CD14-positive monocyte (primary cell): Measurements from ENCODE around the gene TTC33. TPM values are rescaled to one million over a fixed set of nuclear protein-coding genes. Genes with fewer than 3 reads are reported as not detected.

ENCODE experiments used
- DNase-seq, 3 donors: peaks; one replicate each; pipeline ENCODE4 v3.0.0-alpha.2; 2011 to 2022
- H2AFZ ChIP-seq: 2 replicates; pipeline ENCODE4 v1.6.0; 2012; ENCODE audit warnings: mild to moderate bottlenecking, low read depth, low read length, inconsistent platforms; ENCODE audit not compliant: insufficient read depth, poor library complexity, severe bottlenecking
- H3K27ac ChIP-seq, 2 donors: 1 replicate in 1 of 2; 2 replicates in 1 of 2; pipeline ENCODE4 v1.5.1; 2012 to 2013; ENCODE audit warnings: low read length in 2 of 2, control low read depth in 1 of 2, inconsistent platforms in 1 of 2, low read depth in 1 of 2, mild to moderate bottlenecking in 1 of 2
- H3K27me3 ChIP-seq, 2 donors: one replicate each; pipeline versions ENCODE4 v1.6.0 to v1.6.1; 2011 to 2013; ENCODE audit warnings: low read length in 2 of 2; ENCODE audit not compliant: control insufficient read depth in 2 of 2, insufficient read depth in 2 of 2
- H3K36me3 ChIP-seq, 2 donors: replicated peaks in 1 of 2; 1 replicate in 1 of 2; 2 replicates in 1 of 2; pipeline versions ENCODE4 v1.5.1 to v1.6.1; 2012 to 2013; ENCODE audit warnings: low read length in 2 of 2, control low read depth in 1 of 2, inconsistent platforms in 1 of 2, mild to moderate bottlenecking in 1 of 2; ENCODE audit not compliant: insufficient read depth in 2 of 2, control insufficient read depth in 1 of 2
- H3K4me1 ChIP-seq, 2 donors: 1 replicate in 1 of 2; 2 replicates in 1 of 2; pipeline versions ENCODE4 v1.5.1 to v1.6.1; 2012 to 2013; ENCODE audit warnings: low read length in 2 of 2, control low read depth in 1 of 2, inconsistent platforms in 1 of 2, mild to moderate bottlenecking in 1 of 2, moderate library complexity in 1 of 2; ENCODE audit not compliant: insufficient read depth in 2 of 2, control insufficient read depth in 1 of 2
- H3K4me2 ChIP-seq: replicated peaks from 2 replicates; pipeline ENCODE3; 2012; ENCODE audit warnings: low read length, moderate library complexity, mild to moderate bottlenecking; ENCODE audit not compliant: poor library complexity, severe bottlenecking; ENCODE audit errors: extremely low read depth
- H3K4me3 ChIP-seq, 3 experiments: fragments of 200-600 bp in 1 of 3; sonication (generic) in 1 of 3; replicated peaks in 1 of 3; 1 replicate in 2 of 3; 2 replicates in 1 of 3; pipeline ENCODE4 v1.5.1; 2011 to 2013; ENCODE audit warnings: low read length in 3 of 3, mild to moderate bottlenecking in 3 of 3, control low read depth in 2 of 3, low read depth in 2 of 3, inconsistent platforms in 1 of 3, moderate library complexity in 1 of 3
- H3K79me2 ChIP-seq: 2 replicates; pipeline ENCODE4 v1.6.0; 2012; ENCODE audit warnings: mild to moderate bottlenecking, control low read depth, inconsistent platforms, low read length, moderate library complexity; ENCODE audit not compliant: insufficient read depth
- H3K9ac ChIP-seq: 2 replicates; pipeline ENCODE4 v1.6.0; 2017; ENCODE audit warnings: low read length, mild to moderate bottlenecking; ENCODE audit not compliant: insufficient read depth, poor library complexity, severe bottlenecking
- H3K9me3 ChIP-seq, 2 donors: replicated peaks in 1 of 2; 1 replicate in 1 of 2; 2 replicates in 1 of 2; pipeline versions ENCODE4 v1.5.1 to v1.6.1; 2012 to 2013; ENCODE audit warnings: low read length in 2 of 2, control low read depth in 1 of 2; ENCODE audit not compliant: control insufficient read depth in 1 of 2, insufficient read depth in 1 of 2
- H4K20me1 ChIP-seq: 2 replicates; pipeline ENCODE4 v1.6.0; 2012; ENCODE audit warnings: mild to moderate bottlenecking, low read length, control low read depth, moderate library complexity; ENCODE audit not compliant: insufficient read depth
- H3K27ac Mint-ChIP-seq, 7 donors: one replicate each; pipeline ENCODE4 v1.8.0; 2020; ENCODE audit warnings: mild to moderate bottlenecking in 7 of 7, mixed read lengths in 7 of 7, moderate library complexity in 6 of 7, inconsistent platforms in 2 of 7
- H3K27me3 Mint-ChIP-seq, 3 donors: one replicate each; pipeline ENCODE4 v1.8.0; 2021 to 2022; ENCODE audit warnings: low read depth in 3 of 3, mild to moderate bottlenecking in 3 of 3, mixed read lengths in 3 of 3, moderate library complexity in 3 of 3, inconsistent platforms in 1 of 3
- H3K36me3 Mint-ChIP-seq, 2 donors: one replicate each; pipeline ENCODE4 v1.8.0; 2020; ENCODE audit warnings: mixed read lengths in 2 of 2, inconsistent platforms in 1 of 2, mild to moderate bottlenecking in 1 of 2
- H3K4me1 Mint-ChIP-seq: one replicate; pipeline ENCODE4 v1.8.0; 2020; ENCODE audit warnings: mild to moderate bottlenecking, mixed read lengths
- H3K4me3 Mint-ChIP-seq, 2 donors: one replicate each; pipeline ENCODE4 v1.8.0; 2020; ENCODE audit warnings: mild to moderate bottlenecking in 2 of 2, mixed read lengths in 2 of 2, moderate library complexity in 1 of 2
- H3K9me3 Mint-ChIP-seq, 7 donors: one replicate each; pipeline ENCODE4 v1.8.0; 2020 to 2022; ENCODE audit warnings: mixed read lengths in 7 of 7, mild to moderate bottlenecking in 6 of 7, moderate library complexity in 6 of 7, inconsistent platforms in 2 of 7
- CTCF ChIP-seq: fragments of 200-600 bp; IDR thresholded peaks from one replicate; pipeline ENCODE4 v1.8.0; 2022; ENCODE audit warnings: antibody characterized with exemption, mild to moderate bottlenecking
- WGBS: methylation state at CpG from one replicate; pipeline ENCODE4 v1.1.5; 2013; ENCODE audit warnings: missing lambda C conversion rate; ENCODE audit not compliant: insufficient coverage; 5-methylcytosine and 5-hydroxymethylcytosine counted together
- intact Hi-C, 2 donors: fragments of 100-400 bp; cut with micrococcal nuclease; formaldehyde crosslinking; loops; one replicate each; pipeline versions ENCODE4 v1.15.0 to v1.15.1; 2023
- polyA plus RNA-seq, 3 donors: library from polyadenylated mRNA; depleted of rRNA in 1 of 3; unstranded in 2 of 3; stranded (reverse) in 1 of 3; fragments of 300-500 nt in 2 of 3; fragments of >200 nt in 1 of 3; fragmentation: Illumina TruSeq in 2 of 3; gene quantifications; 1 replicate in 2 of 3; 2 replicates in 1 of 3; pipeline ENCODE4 v1.2.3, GENCODE V29; 2012 to 2021

The TTC33 gene
- polyA plus RNA-seq, 3 donors: 1.5 to 11.7 (median 9.4) TPM

- peaks cover 0 to 5% (median 0%) of the 10 kb centered on the region in 7 donors for H3K9me3 Mint-ChIP-seq
- H3K4me1 Mint-ChIP-seq: peaks cover 7% of the 10 kb centered on the region
These were observed 277.0 kb downstream of the TTC33 start for GRCh38 chr5:40478766-40479165.

GRCh38 chr5:40477856-40478546, 277.8 kb downstream of the TTC33 start:
- H3K36me3 Mint-ChIP-seq: peaks cover 0 to 1% of the 10 kb centered on the region in 2 donors
- no peak overlapping the region for H3K4me2 ChIP-seq
- H3K27ac ChIP-seq: no peak overlapping the region

More at GRCh38 chr5:40478766-40479165, 277.0 kb downstream of the TTC33 start:
- no peak overlapping the region for H2AFZ ChIP-seq
- no peak overlapping the region for H3K4me2 ChIP-seq
- no peaks in the 10 kb centered on the region for H3K9me3 ChIP-seq
- H3K36me3 ChIP-seq: no peaks in the 10 kb centered on the region
- Mint-ChIP-seq H3K27me3 (peaks cover 0 to 2% (median 0%) of the 10 kb centered on the region in 3 donors), H3K4me3 (no peak overlapping the region), H3K36me3 (no peaks in the 10 kb centered on the region), H3K27ac (no peak overlapping the region)
- H3K4me3 ChIP-seq: no peak overlapping the region
- no peaks in the 10 kb centered on the region for H4K20me1 ChIP-seq
- intact Hi-C loops: no loop called here
- H3K27me3 ChIP-seq: no peaks in the 10 kb centered on the region
- TF ChIP-seq CTCF: no peak
- H3K27ac ChIP-seq: no peak overlapping the region
- H3K79me2 ChIP-seq: no peaks in the 10 kb centered on the region
- WGBS: no CpG with 5 or more reads among the region's 2 CpGs
- peaks cover 0 to 7% of the 10 kb centered on the region in 2 donors for H3K4me1 ChIP-seq
- DNase-seq: no peak
- no peak overlapping the region for H3K9ac ChIP-seq

More at GRCh38 chr5:40477856-40478546, 277.8 kb downstream of the TTC33 start:
- Histone ChIP-seq H3K27me3 (no peaks in the 10 kb centered on the region), H4K20me1 (no peaks in the 10 kb centered on the region), H3K4me3 (no peak overlapping the region), H2AFZ (no peak overlapping the region), H3K4me1 (no peaks in the 10 kb centered on the region), H3K9me3 (no peaks in the 10 kb centered on the region), H3K9ac (no peak overlapping the region), H3K36me3 (no peaks in the 10 kb centered on the region), H3K79me2 (no peaks in the 10 kb centered on the region)
- H3K4me3 Mint-ChIP-seq: no peak overlapping the region
- H3K27ac Mint-ChIP-seq: no peak overlapping the region
- intact Hi-C loops: no loop called here
- 100% methylated on average over 4 of the region's 8 CpGs for WGBS
- peaks cover 0 to 5% (median 3%) of the 10 kb centered on the region in 7 donors for H3K9me3 Mint-ChIP-seq
- DNase-seq: no peak
- peaks cover 3% of the 10 kb centered on the region for H3K4me1 Mint-ChIP-seq
- no peak for TF ChIP-seq CTCF
- H3K27me3 Mint-ChIP-seq: peaks cover 0 to 2% (median 0%) of the 10 kb centered on the region in 3 donors
